Erythroblast (primary cell): ENCODE data around the gene KMT5C.
"Not testable (repeated sequence)": the region's sequence is repeated elsewhere in the genome, so short reads cannot be mapped to it uniquely, and the experiment has no call there.

ENCODE experiments used
- DNase-seq, 2 experiments: peaks; one replicate each; lab custom pipeline; 2025; lab: John Stamatoyannopoulos, UW
- GATA1 ChIP-seq: IDR thresholded peaks from 2 replicates; pipeline ENCODE4 v1.6.1; 2011; ENCODE audit warnings: low read depth, mild to moderate bottlenecking, control low read depth, low read length, moderate library complexity
- POLR2A ChIP-seq: IDR thresholded peaks from 2 replicates; pipeline ENCODE4 v1.6.1; 2011; ENCODE audit warnings: mild to moderate bottlenecking, low read length

The KMT5C gene

DNA sequence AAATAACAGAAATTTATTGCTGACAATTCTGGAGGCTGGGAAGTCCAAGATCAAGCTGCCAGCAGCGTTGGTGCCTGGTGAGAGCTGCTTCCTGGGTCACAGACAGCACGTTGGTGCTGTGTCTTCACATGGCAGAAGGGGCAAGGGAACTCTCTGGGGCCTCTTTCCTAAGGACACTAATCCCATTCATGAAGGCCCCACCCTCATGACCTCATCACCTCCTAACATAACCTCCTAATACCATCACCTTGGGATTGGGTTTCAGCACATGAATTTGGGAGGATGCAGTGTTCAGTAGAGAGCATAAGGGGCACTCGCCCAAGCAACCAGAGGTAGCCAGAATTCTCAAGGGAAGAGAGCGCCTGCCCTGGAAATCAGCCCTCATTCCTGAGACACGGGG is 30.2 kb upstream of the KMT5C start:
- no peak for TF ChIP-seq GATA1
- TF ChIP-seq POLR2A, result no peak
- no peak for DNase-seq

DNA sequence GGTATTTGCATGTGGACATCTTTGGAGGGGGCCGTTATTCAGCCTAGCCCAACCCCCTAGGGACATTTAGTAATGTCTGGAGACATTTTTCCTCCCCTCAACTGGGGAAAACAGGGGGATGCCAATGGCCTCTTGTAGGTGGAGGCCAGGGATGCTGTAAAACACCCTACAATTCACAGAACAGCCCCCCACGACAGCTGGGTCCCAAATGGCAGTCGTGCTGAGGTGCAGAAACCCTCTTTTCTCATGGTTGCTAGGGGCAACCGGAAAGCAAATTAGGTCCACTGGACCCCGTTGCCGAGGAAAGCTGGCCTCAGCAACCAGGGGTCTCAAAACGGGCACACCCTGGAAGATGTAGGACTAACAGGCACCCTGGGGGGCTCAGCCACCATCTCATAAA is 29.2 kb upstream of the KMT5C start:
- TF ChIP-seq GATA1, result no peak
- no peak for TF ChIP-seq POLR2A
- DNase-seq, result no peak

DNA sequence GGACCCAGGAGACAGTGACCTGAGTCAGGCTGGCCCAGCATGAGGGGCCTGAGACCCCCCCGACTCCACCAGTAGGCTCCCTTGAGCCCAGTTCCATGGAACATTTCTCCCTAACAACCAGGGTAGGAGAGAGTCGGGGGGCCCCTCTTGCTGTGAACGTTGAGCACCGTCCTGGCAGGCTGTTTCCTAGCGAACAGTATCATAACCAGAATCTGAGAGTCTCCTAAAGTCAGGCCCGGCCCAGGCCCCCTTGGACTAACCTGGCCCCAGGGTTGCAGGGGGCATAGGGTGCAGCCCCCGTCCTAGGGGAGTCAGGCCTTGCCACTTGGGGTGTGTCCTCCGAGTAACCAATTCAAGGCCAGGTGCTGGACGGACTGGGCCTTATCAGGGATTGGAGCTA is 28.3 kb upstream of the KMT5C start:
- no peak for DNase-seq
- TF ChIP-seq POLR2A (no peak), GATA1 (no peak)

DNA sequence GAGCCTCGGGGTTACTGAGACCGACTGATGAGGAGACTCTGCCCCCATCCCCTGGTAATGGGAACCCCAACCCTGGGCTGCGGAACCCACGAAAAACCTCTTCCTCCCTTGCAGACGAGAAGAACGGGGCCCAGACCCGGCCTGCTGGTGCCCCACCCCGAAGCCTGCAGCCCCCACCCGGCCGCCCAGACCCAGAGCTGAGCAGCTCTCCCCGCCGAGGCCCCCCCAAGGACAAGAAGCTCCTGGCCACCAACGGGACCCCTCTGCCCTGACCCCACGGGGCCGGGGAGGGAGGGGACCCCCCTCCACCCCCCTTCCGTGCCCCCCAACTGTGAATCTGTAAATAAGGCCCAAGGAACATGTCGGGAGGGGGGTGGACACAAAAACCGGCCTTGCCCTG is 27.9 kb upstream of the KMT5C start:
- TF ChIP-seq GATA1 (no peak), POLR2A (no peak)
- no peak for DNase-seq

DNA sequence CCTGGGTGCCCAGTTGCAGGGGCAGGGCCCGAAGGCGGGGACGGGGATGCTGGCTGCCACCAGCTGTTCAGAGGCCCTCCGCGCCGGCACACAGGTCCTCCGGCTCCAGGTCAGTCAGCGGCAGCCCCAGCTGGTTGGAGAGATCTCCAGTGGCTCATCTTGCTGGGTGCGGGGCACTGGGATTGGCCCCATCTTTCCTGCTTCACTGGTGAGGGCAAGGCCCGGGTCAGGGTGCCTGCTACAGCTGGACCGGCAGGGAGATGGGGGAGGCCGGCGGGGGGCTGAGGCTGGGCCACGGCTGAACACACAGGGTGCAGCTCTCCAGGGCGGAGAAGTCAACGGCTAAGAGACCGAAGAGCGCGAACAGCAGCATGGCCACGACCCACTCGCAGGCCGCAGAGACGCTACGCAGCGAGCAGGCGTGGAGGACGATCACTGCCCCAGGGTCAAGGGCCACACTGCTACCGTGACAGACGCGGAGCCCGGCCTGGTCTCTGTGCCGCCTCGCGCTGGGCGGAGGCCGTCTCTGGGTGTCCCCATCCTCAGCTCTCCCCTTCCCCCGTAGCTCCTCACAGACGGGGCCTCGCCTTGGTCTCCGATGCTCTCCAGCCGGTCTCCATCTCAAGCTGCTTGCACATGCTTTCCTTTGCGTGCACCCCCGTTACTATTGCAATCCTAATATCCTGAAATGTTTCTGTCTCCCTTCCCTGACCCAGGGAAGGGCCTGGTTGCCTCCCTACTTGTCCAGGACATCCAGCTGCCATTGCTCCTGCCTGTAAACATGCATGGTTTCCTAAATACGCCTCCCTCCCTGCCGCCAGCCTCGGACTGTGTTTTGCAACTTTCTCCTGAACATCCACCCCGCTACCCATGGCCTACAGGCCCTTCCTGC is 26.8 kb upstream of the KMT5C start:
- DNase-seq, result no peak
- no peak for TF ChIP-seq GATA1
- TF ChIP-seq POLR2A, result no peak

DNA sequence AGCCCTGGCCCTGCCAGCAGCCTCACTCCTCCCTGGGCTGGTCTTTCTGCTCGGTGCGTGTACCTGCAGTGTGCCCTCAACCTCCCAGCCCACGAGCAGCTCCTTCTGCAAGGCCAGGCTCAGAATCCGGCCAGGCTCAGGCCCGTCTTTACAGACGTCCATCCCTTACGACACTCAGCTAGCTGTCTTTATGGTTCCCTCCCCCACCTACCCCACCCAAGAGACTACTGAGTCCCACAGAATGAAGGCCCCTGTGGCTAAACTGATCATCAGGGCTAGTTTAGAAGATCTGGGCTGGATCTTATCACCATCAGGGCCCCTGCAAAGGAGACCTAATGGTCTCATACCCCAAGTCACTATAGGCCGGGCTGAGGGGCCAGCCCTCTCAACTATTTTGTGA is 25.3 kb upstream of the KMT5C start:
- no peak for DNase-seq
- no peak for TF ChIP-seq GATA1
- no peak for TF ChIP-seq POLR2A

DNA sequence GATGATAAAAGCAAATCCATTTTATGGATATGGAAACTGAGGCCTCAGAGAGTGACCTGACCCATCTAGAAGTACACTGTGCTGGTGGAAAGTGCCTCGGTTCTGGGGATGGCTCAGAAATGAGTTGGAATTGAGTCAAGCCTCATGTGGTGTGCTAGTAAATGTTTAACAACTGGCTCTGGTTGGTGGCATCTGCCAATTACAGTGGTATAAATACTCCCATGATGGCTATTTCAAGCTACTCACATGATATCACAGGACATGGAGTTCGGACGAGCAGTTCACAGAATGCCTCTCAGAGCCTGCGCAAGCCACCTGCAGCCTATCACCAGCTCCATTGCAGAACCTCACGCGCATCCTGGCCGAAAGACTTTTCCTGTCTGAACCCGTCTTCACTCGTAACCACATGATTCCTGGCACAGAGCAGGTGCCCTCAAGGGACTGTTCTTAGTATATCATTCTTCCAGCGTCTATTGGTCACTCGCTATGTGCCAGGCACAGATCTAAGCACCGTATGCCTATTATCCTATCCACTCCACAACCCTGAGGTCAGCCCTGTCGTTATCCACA is 23.6 kb upstream of the KMT5C start:
- DNase-seq, result no peak
- TF ChIP-seq GATA1 (no peak), POLR2A (no peak)

DNA sequence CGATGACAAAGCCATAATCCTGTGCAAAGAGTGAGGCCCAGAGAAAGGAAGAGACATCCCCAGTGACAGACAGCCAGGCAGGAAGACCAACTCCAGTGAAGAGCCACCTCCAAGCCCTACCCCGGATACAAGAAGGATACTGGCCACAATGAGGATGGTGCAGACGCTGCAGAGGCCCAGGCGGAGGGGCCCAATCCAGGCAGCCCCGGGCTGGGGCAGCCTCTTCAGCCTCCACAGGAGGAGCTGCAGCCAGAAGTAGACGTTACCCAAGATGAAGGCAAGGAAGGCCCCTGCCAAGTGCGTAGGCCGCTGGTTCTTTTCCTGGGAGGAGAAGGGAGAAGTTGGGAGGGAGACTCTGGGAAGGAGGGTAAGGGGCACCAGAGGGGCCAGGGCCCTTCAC is 23.0 kb upstream of the KMT5C start:
- TF ChIP-seq GATA1 (no peak), POLR2A (no peak)
- no peak for DNase-seq

DNA sequence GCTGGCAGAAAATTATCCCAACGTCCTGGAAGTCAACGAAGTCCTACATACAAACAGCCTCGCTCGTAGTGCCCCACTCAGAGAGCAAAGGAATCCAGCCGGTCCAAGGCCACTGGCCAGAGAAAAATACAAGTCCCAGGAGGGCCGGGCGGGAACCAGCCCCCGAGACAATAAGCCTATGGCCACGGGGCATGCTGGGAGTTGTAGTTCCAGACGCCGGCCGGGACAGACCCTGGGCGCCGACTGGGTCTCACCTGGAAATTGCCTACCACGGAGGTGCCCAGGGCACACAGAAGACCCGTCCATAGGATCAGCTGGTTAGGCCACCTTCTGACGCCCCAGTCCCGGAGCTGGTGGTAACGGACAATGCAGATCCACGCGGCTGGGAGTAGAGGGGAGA is 19.9 kb upstream of the KMT5C start:
- TF ChIP-seq POLR2A (no peak), GATA1 (no peak)
- no peak for DNase-seq

DNA sequence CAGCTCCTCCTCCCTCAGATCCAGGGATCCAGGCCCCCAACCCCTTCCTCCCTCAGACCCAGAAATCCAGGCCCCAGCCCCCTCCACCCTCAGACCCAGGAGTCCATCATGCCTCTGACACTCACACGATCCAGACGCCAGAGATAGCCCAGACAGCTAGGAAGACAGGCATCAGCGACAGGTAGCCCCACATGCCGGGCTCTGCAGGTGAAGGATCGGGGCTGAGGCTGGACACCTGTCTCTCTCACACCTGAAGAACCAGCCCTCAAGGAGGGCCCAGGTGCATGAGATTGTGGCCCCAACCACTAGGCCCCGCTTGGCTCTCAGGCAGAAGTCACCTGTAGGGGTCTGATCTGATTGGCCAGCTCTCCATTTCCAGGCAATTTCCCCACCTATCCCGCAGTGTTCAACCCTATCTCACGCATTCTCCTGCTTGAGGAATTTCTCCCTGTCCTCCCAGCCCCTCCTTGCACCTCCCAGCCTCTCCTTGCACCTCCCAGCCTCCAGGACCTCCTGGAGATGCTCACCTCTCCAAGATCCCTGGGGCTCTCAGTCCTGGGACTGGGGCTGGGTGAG is 18.7 kb upstream of the KMT5C start:
- TF ChIP-seq POLR2A, result no peak
- no peak for TF ChIP-seq GATA1
- DNase-seq, result no peak

DNA sequence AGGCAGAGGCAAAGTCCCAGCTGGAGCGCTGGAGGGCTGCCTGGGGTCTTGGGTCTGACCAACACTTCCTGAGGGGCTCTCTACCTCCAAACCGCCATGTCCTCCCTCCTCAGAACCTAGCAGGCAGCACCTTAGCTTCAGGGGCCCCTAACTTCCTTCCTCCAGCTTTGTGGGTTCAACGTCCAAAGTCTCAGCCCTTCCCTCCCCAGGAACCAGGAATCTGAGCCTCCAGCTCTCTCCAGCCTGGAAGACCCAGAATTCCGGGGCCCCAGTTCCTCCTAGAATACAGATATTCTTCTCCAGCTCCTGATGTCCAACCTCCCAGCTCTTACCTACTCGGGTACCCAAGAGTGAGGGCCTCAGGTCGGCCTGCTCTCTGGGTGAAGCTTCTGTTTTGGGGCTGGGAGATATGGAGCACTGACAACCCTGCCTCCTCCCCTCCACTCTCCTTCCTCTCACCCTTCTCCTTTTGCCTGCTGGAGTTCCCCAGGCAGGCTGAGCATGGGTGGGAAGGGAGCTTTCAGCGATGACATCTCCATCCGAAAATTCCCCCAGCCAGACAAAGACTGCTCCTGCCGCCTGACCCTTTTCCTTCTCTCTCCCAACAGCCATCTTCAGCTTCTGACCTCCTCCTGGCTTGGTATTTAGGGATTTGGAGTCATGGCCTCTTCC is 18.1 kb upstream of the KMT5C start:
- TF ChIP-seq POLR2A, result no peak
- no peak for TF ChIP-seq GATA1
- no peak for DNase-seq

DNA sequence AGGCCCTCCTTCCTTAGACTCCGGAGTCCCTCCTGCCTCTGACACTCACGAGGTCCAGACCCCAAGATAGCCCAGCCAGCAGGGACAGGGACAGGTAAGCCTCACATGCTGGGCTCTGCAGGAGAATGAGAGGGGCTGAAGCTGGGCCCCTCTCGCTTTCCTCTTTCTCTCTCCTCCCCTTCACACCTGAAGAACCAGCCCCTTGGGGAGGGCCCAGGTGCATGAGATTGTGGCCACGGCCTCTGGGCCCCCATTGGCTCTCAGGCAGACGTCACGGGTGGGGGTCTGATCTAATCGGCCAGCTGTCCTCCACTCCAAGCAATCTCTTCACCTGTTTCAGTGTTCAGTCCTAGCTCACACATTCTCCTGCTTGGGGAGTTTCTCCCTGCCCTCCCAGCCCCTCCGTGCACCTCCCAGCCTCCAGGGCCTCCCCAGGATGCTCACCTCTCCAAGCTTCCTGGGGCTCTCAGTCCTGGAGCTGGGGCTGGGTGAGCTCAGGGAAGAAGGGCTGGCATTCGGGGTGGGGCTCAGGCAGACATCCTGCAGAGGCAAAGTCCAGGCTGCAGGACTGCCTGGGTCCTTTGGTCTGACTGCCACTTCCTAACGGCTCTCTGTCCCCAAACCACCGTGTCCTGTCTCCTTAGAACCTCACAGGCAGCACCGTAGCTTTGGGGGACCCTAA is 17.3 kb upstream of the KMT5C start:
- TF ChIP-seq GATA1, result no peak
- DNase-seq, result no peak

DNA sequence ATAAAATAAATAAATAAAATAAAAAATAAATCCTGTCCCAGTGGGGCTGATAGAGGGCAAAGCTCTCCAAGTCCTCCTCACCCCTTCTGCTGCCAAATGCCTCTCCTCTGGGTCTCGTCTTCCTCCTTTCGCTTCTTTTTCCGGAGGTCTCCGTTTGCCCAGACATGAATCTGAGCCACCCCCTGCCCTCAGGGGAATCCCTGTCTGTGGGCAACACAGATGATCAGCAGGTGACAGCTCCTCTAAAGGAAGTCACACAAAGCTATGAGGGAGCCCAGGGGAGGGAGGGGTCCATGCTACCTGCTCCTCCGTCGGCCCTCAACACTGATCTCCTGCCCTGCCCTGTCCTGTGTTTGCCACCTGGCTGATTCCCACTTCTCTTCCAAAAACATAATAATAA is 15.0 kb upstream of the KMT5C start:
- TF ChIP-seq GATA1, result no peak
- TF ChIP-seq POLR2A, result no peak

DNA sequence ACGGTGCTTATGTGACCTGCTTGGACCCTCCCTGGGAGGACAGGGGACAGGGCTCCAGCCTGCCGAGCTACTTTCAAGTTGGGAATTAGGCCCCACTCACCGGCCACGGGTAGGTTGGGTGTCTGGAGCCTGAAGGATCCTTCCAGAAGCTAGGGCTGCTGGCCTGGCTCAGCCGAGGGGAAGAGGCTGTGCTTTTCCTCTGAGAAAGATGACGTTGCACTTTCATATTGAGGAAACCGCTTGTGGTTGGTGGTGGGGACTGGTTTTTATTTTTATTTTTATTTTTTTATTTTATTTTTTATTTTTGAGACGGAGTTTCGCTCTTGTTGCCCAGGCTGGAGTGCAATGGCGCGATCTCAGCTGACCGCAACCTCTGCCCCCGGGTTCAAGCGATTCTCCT is 14.5 kb upstream of the KMT5C start, which contains the start of gene TMEM150B:
TSS of gene TMEM150B (minus strand) at position 170 of the 400 bp plus-strand sequence. CDS start 4,305 bp downstream, outside the sequence.
- DNase-seq, result no peak
- TF ChIP-seq POLR2A (no peak), GATA1 (no peak)

More for the DNA sequence above, 15.0 kb upstream of the KMT5C start:
- DNase-seq, result no peak

DNA sequence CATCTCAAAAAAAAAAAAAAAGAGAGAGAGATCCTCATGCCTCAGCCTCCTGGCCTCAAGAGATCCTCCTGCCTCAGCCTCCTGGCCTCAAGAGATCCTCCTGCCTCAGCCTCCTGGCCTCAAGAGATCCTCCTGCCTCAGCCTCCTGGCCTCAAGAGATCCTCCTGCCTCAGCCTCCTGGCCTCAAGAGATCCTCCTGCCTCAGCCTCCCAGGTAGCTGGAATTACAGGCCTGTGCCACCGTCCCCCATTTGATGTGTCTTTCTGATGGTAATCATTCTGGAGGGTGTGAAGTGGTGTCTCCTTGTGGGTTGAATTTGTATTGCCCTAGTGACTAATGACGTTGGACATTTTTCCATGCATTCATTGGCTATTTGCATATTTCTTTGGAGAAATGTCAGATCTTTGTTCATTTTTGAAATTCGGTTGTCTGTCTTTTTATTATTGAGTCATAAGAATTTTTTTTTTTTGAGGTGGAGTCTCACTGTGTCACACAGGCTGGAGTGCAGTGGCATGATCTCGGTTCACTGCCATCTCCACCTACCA is 10.8 kb upstream of the KMT5C start:
- not testable (repeated sequence) for DNase-seq

DNA sequence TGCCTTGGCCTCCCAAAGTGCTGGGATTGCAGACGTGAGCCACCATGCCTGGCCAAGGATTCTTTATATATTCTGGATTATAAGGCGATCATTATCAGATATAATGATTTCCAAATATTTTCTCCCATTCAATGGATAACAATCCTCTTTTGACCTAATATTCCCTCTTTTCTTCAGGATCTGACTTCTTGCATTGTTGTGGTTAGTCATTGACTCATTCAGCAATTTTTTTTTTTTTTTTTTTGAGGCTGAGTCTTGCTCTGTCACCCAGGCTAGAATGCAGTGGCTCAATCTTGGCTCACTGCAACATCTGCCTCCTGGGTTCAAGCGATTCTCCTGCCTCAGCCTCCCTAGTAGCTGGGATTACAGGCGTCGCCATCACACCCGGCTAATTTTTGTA is 9.9 kb upstream of the KMT5C start:
- not testable (repeated sequence) for DNase-seq
